HepG2 (cell line): ENCODE data around the gene DNAJC12. TPM values are rescaled to one million over a fixed set of nuclear protein-coding genes. Genes with fewer than 3 reads are reported as not detected.
A peak's percentile ranks its signal among the peaks of the same experiment; 100 is the strongest.

Experiments
- ATAC-seq: fragments of 200-7000 bp; cut with Tn5 transposase; 3 replicates; pipeline ENCODE4 v1.9.1; 2020; ENCODE audit warnings: mild to moderate bottlenecking, moderate library complexity
- BruUV-seq: library from RNA; stranded (reverse); fragments of 400-500 nt; replicated peaks from 2 replicates; lab custom pipeline; 2021; lab: Mats Ljungman, UMichigan
- CTCF ChIA-PET: fragments of 300-600 bp; formaldehyde crosslinking; extraction: SDS; loops from one replicate; lab custom pipeline; 2021; ENCODE audit warnings: low total read pairs, inconsistent platforms, low intra/inter-chr PET ratio; lab: Yijun Ruan, JAX
- POLR2A ChIA-PET: fragments of 350-600 bp; sonication (Branson Sonifier 250); formaldehyde crosslinking; loops from one replicate; lab custom pipeline; 2020; ENCODE audit warnings: antibody characterized with exemption, inconsistent platforms; lab: Yijun Ruan, JAX
- DNase-seq: peaks from one replicate; pipeline ENCODE4 v3.0.0-alpha.2; 2015; ENCODE audit warnings: low spot score
- FAIRE-seq: peaks from 3 replicates; lab custom pipeline; 2011; peaks lifted over from hg19 to GRCh38; lab: Jason Lieb, UNC
- H2AFZ ChIP-seq: one replicate; pipeline ENCODE4 v1.6.1; 2011; ENCODE audit warnings: low read length, inconsistent platforms
- H3K27ac ChIP-seq: fragments of 300-600 bp; 3 replicates; pipeline ENCODE4 v1.8.0; 2011; ENCODE audit warnings: mixed run types, mild to moderate bottlenecking, mixed read lengths, low read length, inconsistent platforms; ENCODE audit not compliant: insufficient read depth; ENCODE audit errors: extremely low read length
- H3K27me3 ChIP-seq, 2 experiments: fragments of 200-600 bp in 1 of 2; 2 replicates in 1 of 2; 3 replicates in 1 of 2; pipeline versions ENCODE4 v1.6.0 to v1.8.0; 2011; ENCODE audit warnings: low read length in 2 of 2, mild to moderate bottlenecking in 2 of 2, moderate library complexity in 2 of 2, inconsistent platforms in 1 of 2; ENCODE audit not compliant: insufficient read depth in 2 of 2, control insufficient read depth in 1 of 2
- H3K36me3 ChIP-seq, 2 experiments: fragments of 200-600 bp in 1 of 2; replicated peaks in 1 of 2; 2 replicates in 1 of 2; 3 replicates in 1 of 2; pipeline versions ENCODE4 v1.5.1 to v1.8.0; 2011; ENCODE audit warnings: low read length in 2 of 2, inconsistent platforms in 1 of 2; ENCODE audit not compliant: insufficient read depth in 2 of 2, control insufficient read depth in 1 of 2
- H3K4me1 ChIP-seq: 2 replicates; pipeline ENCODE4 v1.5.1; 2012; ENCODE audit warnings: low read length, inconsistent platforms; ENCODE audit not compliant: insufficient read depth
- H3K4me2 ChIP-seq: 2 replicates; pipeline ENCODE4 v1.6.0; 2011; ENCODE audit warnings: low read depth, low read length, inconsistent platforms
- H3K4me3 ChIP-seq, 3 experiments: fragments of 200-600 bp in 1 of 3; sonication (generic), shearing (Covaris generic) in 1 of 3; replicated peaks in 1 of 3; 2 replicates each; pipeline ENCODE4 v1.5.1; 2011 to 2016; ENCODE audit warnings: low read length in 3 of 3, inconsistent platforms in 2 of 3, low read depth in 2 of 3, mild to moderate bottlenecking in 2 of 3, control low read depth in 1 of 3, mixed read lengths in 1 of 3; ENCODE audit not compliant: insufficient read depth in 1 of 3
- H3K79me2 ChIP-seq: one replicate; pipeline ENCODE4 v1.6.1; 2011; ENCODE audit warnings: low read length, inconsistent platforms; ENCODE audit not compliant: insufficient read depth
- H3K9ac ChIP-seq: 2 replicates; pipeline ENCODE4 v1.6.0; 2011; ENCODE audit warnings: mild to moderate bottlenecking, low read depth, low read length, inconsistent platforms; ENCODE audit not compliant: insufficient read depth
- H3K9me3 ChIP-seq: 2 replicates; pipeline ENCODE4 v1.5.1; 2012; ENCODE audit warnings: mild to moderate bottlenecking, low read length
- H4K20me1 ChIP-seq: 2 replicates; pipeline ENCODE4 v1.6.0; 2011; ENCODE audit warnings: inconsistent platforms, mild to moderate bottlenecking, low read length, moderate library complexity; ENCODE audit not compliant: insufficient read depth
- ARID5B ChIP-seq: IDR thresholded peaks from 2 replicates; pipeline ENCODE4 v1.4.0; 2020; ENCODE audit warnings: mild to moderate bottlenecking, missing genetic modification reagents
- BRCA1 ChIP-seq: sonication (generic); formaldehyde crosslinking; IDR thresholded peaks from 2 replicates; pipeline ENCODE4 v1.4.0; 2020; ENCODE audit warnings: missing genetic modification reagents
- HNF4A ChIP-seq: sonication (generic); formaldehyde crosslinking; IDR thresholded peaks from 2 replicates; pipeline ENCODE4 v1.4.0; 2020; ENCODE audit warnings: missing genetic modification reagents
- HOXA3 ChIP-seq: sonication (generic); formaldehyde crosslinking; IDR thresholded peaks from 2 replicates; pipeline ENCODE4 v1.5.0; 2020; ENCODE audit warnings: missing genetic modification reagents
- HOXA9 ChIP-seq: sonication (generic); formaldehyde crosslinking; IDR thresholded peaks from 2 replicates; pipeline ENCODE4 v1.8.1; 2022; ENCODE audit warnings: missing genetic modification reagents, mild to moderate bottlenecking, moderate library complexity, borderline replicate concordance
- MIXL1 ChIP-seq: IDR thresholded peaks from 2 replicates; pipeline ENCODE4 v1.6.1; 2016
- RARG ChIP-seq: sonication (generic); formaldehyde crosslinking; IDR thresholded peaks from 2 replicates; pipeline ENCODE4 v1.4.0; 2020; ENCODE audit warnings: low read depth, mild to moderate bottlenecking, missing genetic modification reagents
- REL ChIP-seq: sonication (generic); formaldehyde crosslinking; conservative IDR thresholded peaks from 2 replicates; pipeline ENCODE4 v1.8.0; 2022; ENCODE audit warnings: mild to moderate bottlenecking, missing genetic modification reagents, moderate library complexity
- SAP130 ChIP-seq: IDR thresholded peaks from 2 replicates; pipeline ENCODE4 v1.6.1; 2016; ENCODE audit warnings: low read depth
- ZNF274 ChIP-seq: sonication (generic); formaldehyde crosslinking; IDR thresholded peaks from 2 replicates; pipeline ENCODE4 v1.5.1; 2020; ENCODE audit warnings: mild to moderate bottlenecking, missing genetic modification reagents
- ZNF619 ChIP-seq: sonication (generic); formaldehyde crosslinking; IDR thresholded peaks from 2 replicates; pipeline ENCODE4 v1.4.0; 2020; ENCODE audit warnings: mild to moderate bottlenecking, missing genetic modification reagents
- ZNF703 ChIP-seq: sonication (generic); formaldehyde crosslinking; IDR thresholded peaks from 2 replicates; pipeline ENCODE4 v1.5.1; 2020; ENCODE audit warnings: missing genetic modification reagents, mild to moderate bottlenecking, moderate library complexity, borderline replicate concordance
- ZSCAN22 ChIP-seq: sonication (generic); formaldehyde crosslinking; IDR thresholded peaks from 2 replicates; pipeline ENCODE4 v1.4.0; 2020; ENCODE audit warnings: mild to moderate bottlenecking, missing genetic modification reagents
- WGBS: methylation state at CpG from one replicate; pipeline ENCODE4 v1.1.6; 2017; ENCODE audit warnings: low lambda C conversion rate; 5-methylcytosine and 5-hydroxymethylcytosine counted together
- in situ Hi-C: cut with HindIII; loops from 2 replicates; pipeline ENCODE4 v1.10.0; 2017; ENCODE audit warnings: low pct_unique_long_range_greater_than_20kb; ENCODE audit not compliant: extremely low pct_ligation_motif_present
- intact Hi-C: fragments of 100-400 bp; cut with micrococcal nuclease; formaldehyde crosslinking; loops from one replicate; pipeline ENCODE4 v1.10.0; 2022; ENCODE audit not compliant: unreplicated experiment
- polyA plus RNA-seq, 8 experiments: library from polyadenylated mRNA; depleted of rRNA in 3 of 8; stranded (reverse) in 7 of 8; unstranded in 1 of 8; fragments of >200 nt; fragmentation: Illumina TruSeq in 4 of 8; extraction: Trizol in 4 of 8; gene quantifications; 2 replicates each; pipeline versions ENCODE4 v1.2.1 to v1.2.3, GENCODE V29; 2011 to 2016; ENCODE audit warnings: low read depth in 4 of 8, missing spikeins in 1 of 8, mixed read lengths in 1 of 8; ENCODE audit not compliant: insufficient read depth in 1 of 8
- total RNA-seq, 5 experiments: library from RNA; depleted of rRNA; stranded (reverse); fragments of >200 nt; fragmentation: Illumina TruSeq; extraction: Trizol; gene quantifications; 2 replicates each; pipeline ENCODE4 v1.2.3, GENCODE V29; 2016; ENCODE audit warnings: low read depth in 1 of 5

The DNAJC12 gene
- total and polyA plus RNA-seq, 2 of the 13 experiments (the other 11 are each of a cell fraction or from before 2014, with no cell fraction given) = 11.6 to 43.9 TPM

DNA sequence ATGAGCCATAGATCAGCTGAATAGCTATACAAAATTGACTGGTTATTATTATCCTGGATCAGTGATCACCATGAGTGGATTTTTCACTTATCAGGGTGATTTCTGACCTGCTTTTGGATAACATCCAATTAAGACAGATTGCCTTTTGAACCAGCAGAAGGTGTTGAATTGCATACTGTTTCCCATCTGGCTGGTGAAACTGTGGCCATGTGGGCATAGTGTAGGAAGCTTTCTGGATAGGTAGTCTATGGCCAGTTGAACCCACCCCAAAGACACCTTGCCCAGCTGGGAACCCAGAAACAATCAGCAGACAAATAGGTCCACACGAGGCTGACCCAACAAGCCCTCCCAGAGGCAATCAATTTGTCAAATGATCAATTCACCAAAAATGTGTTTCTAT, 29.3 kb downstream of the DNAJC12 start:
- in situ Hi-C loops = no loop called here
- H3K4me2 ChIP-seq = no peak overlapping the region
- POLR2A ChIA-PET = no interaction called here
- CTCF ChIA-PET = no interaction called here
- FAIRE-seq (no peak), DNase-seq (no peak), ATAC-seq (no peak)
- H3K9ac ChIP-seq = no peak overlapping the region
- intact Hi-C loops = no loop called here
- H3K79me2 ChIP-seq = no peaks in the 10 kb centered on the region
- H3K4me1 ChIP-seq = peaks cover 51% of the 10 kb centered on the region
- H3K27me3 ChIP-seq = no peaks in the 10 kb centered on the region
- 94% methylated on average over 1 of the region's 1 CpG for WGBS
- no peaks in the 10 kb centered on the region for H3K9me3 ChIP-seq
- H3K36me3 ChIP-seq = peaks cover 0 to 10% of the 10 kb centered on the region in 2 experiments; a peak in 3 of 5 replicates
- BruUV-seq = no TSS peak
- H2AFZ ChIP-seq = no peak overlapping the region
- TF ChIP-seq RARG (no peak), REL (CRISPR knock-in tag) (no peak), SAP130 (CRISPR knock-in tag) (no peak)
- no peak overlapping the region for H3K27ac ChIP-seq
- H3K4me3 ChIP-seq = no peak overlapping the region
- H4K20me1 ChIP-seq = no peaks in the 10 kb centered on the region

DNA sequence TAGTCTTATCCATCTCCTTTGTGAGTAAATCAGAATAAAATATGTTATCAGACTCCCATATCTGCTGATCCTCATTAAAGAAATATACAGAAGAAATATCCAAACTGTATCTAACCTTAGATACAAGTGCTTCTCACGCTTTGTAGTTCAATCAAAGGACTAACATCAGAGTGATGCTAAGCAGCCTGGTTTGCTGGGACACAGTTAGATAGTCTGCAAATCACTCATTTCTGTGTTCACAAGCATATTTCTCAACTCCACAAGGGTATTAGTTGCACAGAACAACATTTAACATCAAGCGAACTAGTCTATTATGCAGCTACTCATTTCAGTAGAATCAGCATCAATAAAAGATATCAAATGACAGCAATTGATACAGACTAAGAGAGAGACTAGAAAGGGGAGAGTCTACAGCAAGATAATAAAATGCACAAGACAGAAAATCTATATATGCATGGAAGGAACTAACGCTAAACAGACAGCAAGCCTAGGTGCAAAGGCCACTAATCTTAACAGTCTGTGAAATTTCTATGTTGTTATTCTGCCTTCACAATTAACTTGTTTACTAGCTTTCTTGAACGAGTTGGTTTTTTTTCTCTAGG, 30.0 kb downstream of the DNAJC12 start:
- intact Hi-C loops (no loop called here), in situ Hi-C loops (no loop called here)
- ChIA-PET CTCF (no interaction called here), POLR2A (no interaction called here)
- 0 out of 2 replicates have a peak overlapping the region, but pooled peaks have one; percentile 16 for H3K9ac ChIP-seq
- 56% methylated on average over 4 of the region's 4 CpGs for WGBS
- BruUV-seq = no TSS peak
- FAIRE-seq = no peak
- no peak overlapping the region for H3K4me3 ChIP-seq
- DNase-seq = no peak
- peak overlapping the region; percentile 22 for H3K27ac ChIP-seq
- no peaks in the 10 kb centered on the region for H3K9me3 ChIP-seq
- H3K27me3 ChIP-seq = no peaks in the 10 kb centered on the region
- H4K20me1 ChIP-seq = no peaks in the 10 kb centered on the region
- TF ChIP-seq HOXA3 (CRISPR knock-in tag) = no peak
- TF ChIP-seq BRCA1 (CRISPR knock-in tag) = no peak
- no peak for TF ChIP-seq ZNF274 (CRISPR knock-in tag)
- no peak for TF ChIP-seq ZNF619 (CRISPR knock-in tag)
- TF ChIP-seq HOXA9 (CRISPR knock-in tag) = no peak
- no peak for TF ChIP-seq ZNF703 (CRISPR knock-in tag)
- TF ChIP-seq HNF4A = 0 out of 2 replicates have a peak, but pooled peaks have one; percentile 23
- no peak for TF ChIP-seq ZSCAN22 (CRISPR knock-in tag)
- no peak for TF ChIP-seq MIXL1 (CRISPR knock-in tag)
- 0 out of 2 replicates have a peak, but pooled peaks have one; percentile 35 for TF ChIP-seq ARID5B (CRISPR knock-in tag)
- H2AFZ ChIP-seq = no peak overlapping the region
- peaks cover 57% of the 10 kb centered on the region for H3K4me1 ChIP-seq
- H3K36me3 ChIP-seq = peaks cover 0 to 10% of the 10 kb centered on the region in 2 experiments; a peak in 3 of 5 replicates
- ATAC-seq = no peak
- no peak overlapping the region for H3K4me2 ChIP-seq
- no peaks in the 10 kb centered on the region for H3K79me2 ChIP-seq
